ENCODE measurements around the gene SFT2D2. TPM values are rescaled to one million over a fixed set of nuclear protein-coding genes. Genes with fewer than 3 reads are reported as not detected.
A peak's percentile ranks its signal among the peaks of the same experiment; 100 is the strongest.
"Not testable (repeated sequence)": the region's sequence is repeated elsewhere in the genome, so short reads cannot be mapped to it uniquely, and the experiment has no call there.

The SFT2D2 gene
- polyA plus RNA-seq, 1 donor (not counting 4 experiments of a cell fraction or from before 2014, with no cell fraction given) = 27.6 TPM

GRCh38 chr1:168180148-168180524, 45.7 kb upstream of the SFT2D2 start:
- TF ChIP-seq EZH2 (IDR thresholded peaks at IDR 0.05; ENCODE audit: low read length) = no peak
- no peak for TF ChIP-seq CTCF (optimal IDR thresholded peaks at IDR 0.05 in 1 of 3, IDR thresholded peaks at IDR 0.05 in 1 of 3, conservative IDR thresholded peaks at IDR 0.05 in 1 of 3; ENCODE audit: extremely low read depth in 1 of 3, insufficient read depth in 2 of 3, low read length in 3 of 3)
- dilution Hi-C loops (cut with MboI; ENCODE audit: extremely low pct_ligation_motif_present, low sequenced_read_pairs) = no loop called here
- peaks cover 0 to 2% of the 10 kb centered on the region in 2 experiments for H3K36me3 ChIP-seq (ENCODE audit: control insufficient read depth in 2 of 2, extremely low read depth in 1 of 2, insufficient read depth in 2 of 2, low read length in 2 of 2)
- peak overlapping the region; percentile 93 for H2AFZ ChIP-seq (ENCODE audit: control insufficient read depth, low read length)
- FAIRE-seq (no peak), DNase-seq (ENCODE audit: low read depth, low spot score) (no peak)
- H3K9me1 ChIP-seq (ENCODE audit: control insufficient read depth, extremely low read depth, insufficient read depth, low read length) = no peaks in the 10 kb centered on the region
- H3K9me3 ChIP-seq (ENCODE audit: control insufficient read depth, low read depth, low read length) = no peaks in the 10 kb centered on the region
- H3K4me1 ChIP-seq (ENCODE audit: control insufficient read depth, extremely low read depth, insufficient read depth, low read length) = peaks cover 9% of the 10 kb centered on the region
- H3K4me3 ChIP-seq (ENCODE audit: control insufficient read depth in 2 of 3, extremely low read depth in 1 of 3, insufficient read depth in 2 of 3, low read depth in 1 of 3, low read length in 3 of 3) = peak overlapping the region; percentile 61 to 98 (median 96)
- H3K27me3 ChIP-seq (ENCODE audit: control insufficient read depth, extremely low read depth, insufficient read depth, low read length) = no peaks in the 10 kb centered on the region
- peak overlapping the region; percentile 91 for H3K27ac ChIP-seq (ENCODE audit: control insufficient read depth, insufficient read depth, low read length)
- peak overlapping the region; percentile 76 for H3K4me2 ChIP-seq (ENCODE audit: control insufficient read depth, extremely low read depth, insufficient read depth, low read depth, low read length)
- H4K20me1 ChIP-seq (ENCODE audit: control insufficient read depth, extremely low read depth, insufficient read depth, low read length) = no peaks in the 10 kb centered on the region
- H3K9ac ChIP-seq (ENCODE audit: control insufficient read depth, extremely low read depth, insufficient read depth, low read length) = peak overlapping the region; percentile 93
- peaks cover 46% of the 10 kb centered on the region for H3K79me2 ChIP-seq (ENCODE audit: control insufficient read depth, insufficient read depth, low read length)

GRCh38 chr1:168181063-168181720, 44.6 kb upstream of the SFT2D2 start:
- dilution Hi-C loops (cut with MboI; ENCODE audit: extremely low pct_ligation_motif_present, low sequenced_read_pairs); H3K36me3 ChIP-seq (ENCODE audit: control insufficient read depth in 2 of 2, extremely low read depth in 1 of 2, insufficient read depth in 2 of 2, low read length in 2 of 2); H3K4me3 ChIP-seq (ENCODE audit: control insufficient read depth in 2 of 3, extremely low read depth in 1 of 3, insufficient read depth in 2 of 3, low read depth in 1 of 3, low read length in 3 of 3); H3K4me1 ChIP-seq (ENCODE audit: control insufficient read depth, extremely low read depth, insufficient read depth, low read length); H2AFZ ChIP-seq (ENCODE audit: control insufficient read depth, low read length); H3K4me2 ChIP-seq (ENCODE audit: control insufficient read depth, extremely low read depth, insufficient read depth, low read depth, low read length); H3K9me1 ChIP-seq (ENCODE audit: control insufficient read depth, extremely low read depth, insufficient read depth, low read length); H3K9me3 ChIP-seq (ENCODE audit: control insufficient read depth, low read depth, low read length); H3K27ac ChIP-seq (ENCODE audit: control insufficient read depth, insufficient read depth, low read length); DNase-seq (ENCODE audit: low read depth, low spot score); H3K9ac ChIP-seq (ENCODE audit: control insufficient read depth, extremely low read depth, insufficient read depth, low read length); H3K27me3 ChIP-seq (ENCODE audit: control insufficient read depth, extremely low read depth, insufficient read depth, low read length); H4K20me1 ChIP-seq (ENCODE audit: control insufficient read depth, extremely low read depth, insufficient read depth, low read length); FAIRE-seq: not testable (repeated sequence)
- H3K79me2 ChIP-seq (ENCODE audit: control insufficient read depth, insufficient read depth, low read length) = peaks cover 46% of the 10 kb centered on the region

GRCh38 chr1:168187177-168187576, 38.6 kb upstream of the SFT2D2 start:
- Histone ChIP-seq H3K4me3 (ENCODE audit: control insufficient read depth in 2 of 3, extremely low read depth in 1 of 3, insufficient read depth in 2 of 3, low read depth in 1 of 3, low read length in 3 of 3) (no peak overlapping the region), H2AFZ (ENCODE audit: control insufficient read depth, low read length) (no peak overlapping the region), H3K4me2 (ENCODE audit: control insufficient read depth, extremely low read depth, insufficient read depth, low read depth, low read length) (no peak overlapping the region), H3K9me1 (ENCODE audit: control insufficient read depth, extremely low read depth, insufficient read depth, low read length) (no peaks in the 10 kb centered on the region), H3K36me3 (ENCODE audit: control insufficient read depth in 2 of 2, extremely low read depth in 1 of 2, insufficient read depth in 2 of 2, low read length in 2 of 2) (peaks cover 4 to 6% of the 10 kb centered on the region in 2 experiments), H3K27me3 (ENCODE audit: control insufficient read depth, extremely low read depth, insufficient read depth, low read length) (no peaks in the 10 kb centered on the region), H3K9ac (ENCODE audit: control insufficient read depth, extremely low read depth, insufficient read depth, low read length) (no peak overlapping the region), H4K20me1 (ENCODE audit: control insufficient read depth, extremely low read depth, insufficient read depth, low read length) (no peaks in the 10 kb centered on the region), H3K9me3 (ENCODE audit: control insufficient read depth, low read depth, low read length) (no peaks in the 10 kb centered on the region), H3K27ac (ENCODE audit: control insufficient read depth, insufficient read depth, low read length) (no peak overlapping the region), H3K79me2 (ENCODE audit: control insufficient read depth, insufficient read depth, low read length) (peaks cover 18% of the 10 kb centered on the region), H3K4me1 (ENCODE audit: control insufficient read depth, extremely low read depth, insufficient read depth, low read length) (no peaks in the 10 kb centered on the region)
- no peak for DNase-seq (ENCODE audit: low read depth, low spot score)
- no peak for TF ChIP-seq CTCF (optimal IDR thresholded peaks at IDR 0.05 in 1 of 3, IDR thresholded peaks at IDR 0.05 in 1 of 3, conservative IDR thresholded peaks at IDR 0.05 in 1 of 3; ENCODE audit: extremely low read depth in 1 of 3, insufficient read depth in 2 of 3, low read length in 3 of 3)
- TF ChIP-seq EZH2 (IDR thresholded peaks at IDR 0.05; ENCODE audit: low read length) = no peak
- dilution Hi-C loops (cut with MboI; ENCODE audit: extremely low pct_ligation_motif_present, low sequenced_read_pairs) = no loop called here
- FAIRE-seq = no peak

All from keratinocyte (primary cell).